NCI-H345 (cell line): ENCODE results near the gene ABCF1.

ENCODE experiments used
- DNase-seq: peaks from one replicate; lab custom pipeline; 2025; lab: John Stamatoyannopoulos, UW

ABCF1 gene

GRCh38 chr6:30626484-30627366, 55.5 kb downstream of the ABCF1 start, which contains the start of gene ATAT1:
Gene ATAT1, plus strand, starts transcription at chr6:30626874.
- peak; percentile 86 for DNase-seq

- no peak for DNase-seq
Observed at GRCh38 chr6:30635834-30636233, 64.6 kb downstream of the ABCF1 start.

GRCh38 chr6:30640481-30640880, 69.2 kb downstream of the ABCF1 start:
- DNase-seq, result no peak

- no peak for DNase-seq
Observed at GRCh38 chr6:30641048-30641447, 69.8 kb downstream of the ABCF1 start.
